Limb (tissue), 2 donors: ENCODE results near the gene CLPTM1L.

Experiments used
- DNase-seq, 2 donors: peaks; one replicate each; pipeline ENCODE4 v3.0.0-alpha.2; 2016; ENCODE audit errors: extremely low spot score in 2 of 2

The CLPTM1L gene

DNA sequence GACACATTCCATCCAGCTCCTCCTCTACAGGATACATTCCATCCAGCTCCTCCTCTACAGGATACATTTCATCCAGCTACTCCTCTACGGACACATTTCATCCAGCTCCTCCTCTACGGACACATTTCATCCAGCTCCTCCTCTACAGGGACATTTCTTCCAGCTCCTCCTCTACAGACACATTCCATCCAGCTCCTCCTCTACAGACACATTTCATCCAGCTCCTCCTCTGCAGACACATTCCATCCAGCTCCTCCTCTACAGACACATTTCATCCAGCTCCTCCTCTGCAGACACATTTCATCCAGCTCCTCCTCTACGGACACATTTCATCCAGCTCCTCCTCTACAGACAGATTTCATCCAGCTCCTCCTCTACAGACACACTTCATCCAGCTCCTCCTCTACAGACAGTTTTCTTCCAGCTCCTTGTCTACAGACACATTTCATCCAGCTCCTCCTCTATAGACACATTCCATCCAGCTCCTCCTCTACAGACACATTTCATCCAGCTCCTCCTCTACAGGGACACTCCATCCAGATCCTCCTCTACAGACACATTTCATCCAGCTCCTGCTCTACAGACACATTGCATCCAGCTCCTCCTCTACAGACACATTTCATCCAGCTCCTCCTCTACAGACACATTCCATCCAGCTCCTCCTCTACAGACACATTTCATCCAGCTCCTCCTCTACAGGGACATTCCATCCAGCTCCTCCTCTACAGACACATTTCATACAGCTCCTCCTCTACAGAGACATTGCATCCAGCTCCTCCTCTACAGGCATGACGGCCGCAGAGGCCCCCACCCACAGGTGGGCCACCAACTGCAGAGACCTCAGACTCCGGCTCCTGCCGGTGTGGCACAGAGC, 16.4 kb downstream of the CLPTM1L start:
- DNase-seq = peak in 1 of 2 donors; percentile 12

- DNase-seq = peak in 1 of 2 donors; percentile 7
Measured at GRCh38 chr5:1326901-1327756, 17.8 kb downstream of the CLPTM1L start.

GRCh38 chr5:1326532-1326875, 18.4 kb downstream of the CLPTM1L start:
- peak in 1 of 2 donors; percentile 3 for DNase-seq

DNA sequence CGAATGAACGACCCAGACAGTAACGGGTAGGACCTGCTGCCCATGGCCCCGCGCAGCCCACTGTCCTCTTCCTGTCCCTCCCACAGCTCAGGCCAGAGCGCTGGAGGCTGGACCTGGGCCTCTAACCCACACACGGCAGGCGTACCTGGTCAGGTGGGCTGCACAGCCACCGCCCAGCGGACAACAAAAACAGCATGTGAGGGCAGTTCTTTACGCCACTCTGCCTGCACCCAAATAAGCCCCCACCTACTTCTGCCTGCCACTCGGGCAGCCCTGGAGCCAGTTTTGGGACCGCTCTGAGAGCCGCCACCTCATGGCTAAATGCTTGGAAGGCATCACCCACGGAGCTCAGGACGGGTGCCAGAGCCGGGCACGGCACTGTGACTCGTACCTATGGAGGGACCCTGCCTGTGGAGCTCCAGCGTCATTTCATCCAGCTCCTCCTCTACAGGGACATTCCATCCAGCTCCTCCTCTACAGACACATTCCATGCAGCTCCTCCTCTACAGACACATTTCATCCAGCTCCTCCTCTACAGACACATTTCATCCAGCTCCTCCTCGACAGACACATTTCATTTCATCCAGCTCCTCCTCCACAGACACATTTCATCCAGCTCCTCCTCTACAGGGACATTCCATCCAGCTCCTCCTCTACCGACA, 18.9 kb downstream of the CLPTM1L start:
- DNase-seq = peak in 1 of 2 donors; percentile 16

GRCh38 chr5:1325191-1325741, 19.6 kb downstream of the CLPTM1L start:
- DNase-seq = peak in 1 of 2 donors; percentile 17

DNA sequence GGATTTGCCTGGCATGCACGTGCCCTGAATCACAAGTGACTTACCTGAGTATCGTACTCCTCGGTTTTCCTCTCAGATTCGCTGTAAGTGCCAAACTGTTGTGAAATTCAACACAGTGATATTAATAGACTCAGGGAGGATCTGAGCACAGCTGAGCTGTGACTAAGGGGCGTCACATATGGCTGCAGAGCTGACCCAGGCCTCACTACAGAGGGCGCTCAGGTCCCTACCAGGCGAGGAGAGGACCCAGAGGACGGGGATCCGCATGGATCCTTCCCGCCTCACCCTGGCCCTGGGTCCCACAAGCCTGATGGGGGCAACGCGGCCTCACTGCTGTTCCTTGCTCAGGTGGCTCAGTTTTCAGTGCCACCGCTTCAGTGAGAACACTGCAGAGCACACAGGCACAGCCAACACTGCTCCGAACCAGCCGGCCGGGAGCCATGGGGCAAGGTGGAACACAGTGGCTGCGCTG, 20.1 kb downstream of the CLPTM1L start:
- no peak for DNase-seq

DNA sequence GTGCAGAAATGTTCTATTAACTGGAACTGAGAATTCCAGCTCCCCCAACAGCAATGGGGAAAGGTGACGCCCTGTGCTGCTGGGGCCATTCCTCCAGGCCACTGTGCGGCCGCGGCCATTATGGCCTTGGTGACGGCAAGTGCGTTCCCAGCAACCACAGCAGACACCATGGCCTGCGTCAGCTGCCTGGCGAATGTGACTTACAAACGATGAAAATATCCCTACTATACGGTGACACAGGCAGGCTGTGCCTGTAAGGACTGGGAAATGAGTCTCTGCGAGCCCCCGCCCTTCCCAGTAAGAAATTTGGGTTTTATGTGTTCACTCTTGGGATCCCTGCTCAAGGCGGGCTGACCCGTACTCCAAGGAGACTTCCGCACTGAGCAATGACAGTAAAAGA, 20.6 kb downstream of the CLPTM1L start:
- peak in 1 of 2 donors; percentile 7 for DNase-seq

DNA sequence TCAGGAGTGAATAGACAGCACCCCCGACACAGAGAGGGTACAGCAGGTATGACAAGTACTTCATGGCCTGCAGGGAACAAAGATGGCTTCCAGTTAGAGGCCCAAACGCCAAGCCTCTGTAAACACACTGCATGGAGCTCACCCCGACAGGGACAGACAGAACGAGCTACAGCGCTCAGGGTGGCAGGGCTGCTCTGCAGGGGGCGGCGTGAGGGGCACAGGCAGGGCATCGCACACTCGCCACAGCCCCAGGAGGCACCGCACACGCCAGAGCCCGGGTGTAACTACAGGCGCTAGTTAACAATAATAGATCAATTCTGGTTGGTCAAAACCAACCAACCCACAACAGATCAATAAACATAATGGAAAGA, 21.1 kb downstream of the CLPTM1L start:
- DNase-seq = peak in 1 of 2 donors; percentile 14

GRCh38 chr5:1322955-1323802, 21.7 kb downstream of the CLPTM1L start:
- DNase-seq = peak in 1 of 2 donors; percentile 41

GRCh38 chr5:1322036-1322900, 22.6 kb downstream of the CLPTM1L start:
- DNase-seq = peak in 1 of 2 donors; percentile 12

GRCh38 chr5:1321576-1321975, 23.3 kb downstream of the CLPTM1L start:
- DNase-seq = peak in 1 of 2 donors; percentile 12

DNA sequence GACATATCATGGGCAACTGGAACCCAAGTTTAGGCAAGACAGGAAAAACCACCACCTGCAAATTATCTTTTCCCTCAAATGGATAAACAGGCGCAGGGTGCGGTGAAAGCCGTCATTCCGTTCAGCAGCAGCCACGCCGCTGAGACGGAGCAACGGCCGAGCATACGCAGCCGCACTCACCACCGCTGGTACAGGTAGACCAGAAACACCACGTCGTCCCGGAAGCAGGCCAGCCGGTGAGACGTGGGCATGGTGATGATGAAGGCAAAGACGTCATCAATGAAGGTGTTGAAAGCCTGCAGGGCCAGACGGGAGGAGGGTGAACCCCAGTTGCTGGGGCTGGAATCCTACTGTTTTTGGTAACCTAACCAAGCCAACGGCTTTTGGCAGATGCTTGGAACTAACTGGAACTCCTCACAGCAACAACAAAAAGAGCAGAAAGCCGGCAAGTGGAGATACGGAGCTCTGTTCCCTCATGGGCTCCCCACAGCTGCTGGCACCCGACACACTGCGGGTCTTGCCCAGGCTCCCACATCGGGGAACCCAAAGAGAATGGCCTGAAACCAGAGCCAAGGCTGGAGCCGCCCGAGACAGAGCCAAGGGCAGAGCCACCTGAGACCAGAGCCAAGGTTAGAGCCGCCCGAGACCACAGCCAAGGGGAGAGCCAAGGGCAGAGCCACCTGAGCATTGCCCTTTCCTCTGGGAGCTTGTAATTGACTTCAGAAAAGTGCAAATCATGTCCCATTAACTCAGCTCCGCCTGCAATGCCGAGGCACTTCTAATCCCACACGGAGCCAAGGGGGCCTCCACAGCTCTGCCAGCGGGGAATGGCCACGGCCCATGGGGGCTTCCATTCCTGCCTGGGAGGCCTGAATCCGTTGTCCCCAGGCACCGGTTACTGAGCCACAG, 24.2 kb downstream of the CLPTM1L start:
- DNase-seq = peak in 1 of 2 donors; percentile 14

- peak in 1 of 2 donors; percentile 18 for DNase-seq
Measured at GRCh38 chr5:1319436-1320256, 25.3 kb downstream of the CLPTM1L start.

DNA sequence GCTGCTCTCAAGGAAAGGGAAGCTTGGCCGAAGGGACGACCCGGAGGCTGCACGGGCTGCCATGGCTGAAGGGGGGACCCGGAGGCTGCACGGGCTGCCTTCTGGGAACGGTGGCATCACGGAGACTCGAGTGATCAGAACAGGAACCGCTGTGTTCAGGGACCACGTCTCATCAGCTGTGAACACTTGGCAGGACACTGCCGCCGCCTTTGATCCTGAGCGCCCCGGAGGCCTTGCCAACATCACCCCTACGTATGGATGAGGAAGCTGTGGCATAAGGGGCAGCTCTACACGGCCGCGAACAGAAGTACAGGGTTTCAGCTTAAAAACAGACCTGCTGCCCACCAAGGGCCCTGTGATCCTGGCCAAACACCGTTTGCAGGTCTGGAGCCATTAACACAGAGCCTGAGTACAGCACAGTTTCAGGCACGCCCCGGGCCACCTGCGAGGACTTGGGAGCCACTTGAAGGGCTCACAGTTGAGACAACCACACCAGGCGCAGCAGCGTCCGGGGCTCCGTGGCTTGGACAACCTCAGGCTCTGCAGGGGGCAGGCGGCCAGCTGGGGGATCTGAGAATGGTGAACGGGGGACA, 26.1 kb downstream of the CLPTM1L start:
- DNase-seq = no peak

DNA sequence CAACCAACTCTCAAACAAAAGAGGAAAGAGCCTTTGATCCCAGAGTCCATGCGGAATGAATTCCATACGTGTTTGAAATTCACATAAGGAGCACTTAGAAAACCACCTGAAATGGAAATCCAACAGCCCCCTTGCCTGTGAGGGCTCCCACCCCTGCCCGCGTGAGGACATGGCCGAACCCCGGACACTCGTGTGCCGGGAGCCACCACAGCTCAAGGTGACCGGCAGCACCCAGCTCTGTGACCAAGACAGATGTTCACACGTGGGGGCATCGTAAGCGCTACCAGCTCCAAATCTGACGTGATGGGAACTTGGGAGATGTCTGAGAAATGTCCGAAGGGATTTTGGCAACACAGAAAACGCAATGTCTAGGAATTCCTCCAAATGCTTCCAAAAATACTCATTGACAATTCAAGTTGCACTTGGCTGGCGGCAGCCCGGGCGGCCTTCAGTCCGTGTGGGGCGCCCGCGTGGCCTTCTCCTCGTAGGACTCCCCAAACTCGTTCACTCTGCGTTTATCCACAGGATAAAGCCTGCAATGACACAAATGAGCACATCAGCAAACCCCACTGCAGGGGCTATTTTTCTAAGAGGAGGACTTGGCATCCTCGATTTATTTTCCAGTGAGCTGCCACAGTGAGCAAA, 26.9 kb downstream of the CLPTM1L start:
- DNase-seq = peak in 1 of 2 donors; percentile 10

DNA sequence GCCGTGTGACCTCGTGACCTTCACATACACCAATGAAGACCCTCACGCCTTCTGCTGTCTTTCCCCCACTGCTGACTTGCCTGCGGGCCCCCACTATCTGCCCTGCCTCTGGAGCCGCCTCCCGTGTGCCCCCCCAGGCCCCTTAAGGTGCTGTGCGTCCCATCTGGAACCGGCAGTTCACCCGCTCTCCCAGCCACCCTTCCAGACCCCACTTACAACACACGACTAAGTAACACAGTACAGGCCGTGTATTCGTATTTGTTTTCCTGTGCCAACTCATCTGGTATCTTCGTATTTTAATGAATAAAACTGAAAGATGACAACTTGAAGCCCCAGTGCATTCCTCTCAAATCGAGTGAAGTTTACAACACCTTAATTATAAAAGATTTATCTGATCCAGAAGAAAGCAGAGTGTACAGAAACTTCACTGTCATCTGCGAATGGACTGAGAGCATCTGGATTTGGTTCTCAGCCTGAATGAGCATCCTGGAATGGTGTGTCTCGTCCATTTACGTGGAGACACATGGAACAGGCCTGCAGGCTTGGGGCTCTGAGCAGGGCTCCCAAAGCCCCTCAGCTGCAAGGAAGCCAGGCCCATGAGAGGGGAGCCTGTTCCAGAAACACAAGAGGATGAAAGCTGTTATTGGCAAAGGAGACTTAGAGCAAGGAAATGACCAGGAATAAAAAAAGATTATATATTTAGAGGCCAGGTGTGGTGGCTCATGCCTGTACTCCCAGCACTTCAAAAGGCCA, 28.1 kb downstream of the CLPTM1L start:
- DNase-seq = peak in 1 of 2 donors; percentile 17
